SU-DHL-6 (cell line): ENCODE measurements around the gene GET4.

ENCODE experiments used
- H2AFZ ChIP-seq: fragments of 200-600 bp; sonication (generic); 2 replicates; pipeline ENCODE4 v1.6.1; 2014; ENCODE audit warnings: low read depth, mild to moderate bottlenecking, moderate library complexity, mixed read lengths, antibody characterized with exemption, low read length; ENCODE audit not compliant: severe bottlenecking
- H3F3A ChIP-seq: fragments of 200-600 bp; shearing (Covaris generic); 2 replicates; pipeline ENCODE4 v1.6.0; 2016; ENCODE audit warnings: antibody characterized with exemption, mild to moderate bottlenecking; ENCODE audit not compliant: insufficient read depth
- H3K27ac ChIP-seq: fragments of 200-600 bp; sonication (generic); 2 replicates; pipeline ENCODE4 v1.5.1; 2016; ENCODE audit warnings: low read depth, mild to moderate bottlenecking, low read length, moderate library complexity, mixed read lengths
- H3K27me3 ChIP-seq: fragments of 200-600 bp; sonication (generic), shearing (Covaris generic); 2 replicates; pipeline ENCODE4 v1.6.0; 2014; ENCODE audit warnings: mild to moderate bottlenecking, low read length
- H3K36me3 ChIP-seq: fragments of 200-600 bp; sonication (generic); 2 replicates; pipeline ENCODE4 v1.6.1; 2014; ENCODE audit warnings: mild to moderate bottlenecking, low read length, mixed read lengths
- H3K4me2 ChIP-seq: fragments of 300-600, 200-600 bp; shearing (Covaris generic), sonication (generic); 2 replicates; pipeline ENCODE4 v1.6.0; 2014; ENCODE audit warnings: low read length, low read depth, mild to moderate bottlenecking; ENCODE audit not compliant: poor library complexity, severe bottlenecking
- H3K4me3 ChIP-seq: fragments of 200-600 bp; sonication (generic); 2 replicates; pipeline ENCODE4 v1.5.1; 2014; ENCODE audit warnings: antibody characterized with exemption, low read length, mild to moderate bottlenecking, mixed read lengths; ENCODE audit not compliant: insufficient read depth, poor library complexity, severe bottlenecking
- H3K79me2 ChIP-seq: fragments of 200-600 bp; sonication (generic); 2 replicates; pipeline ENCODE4 v1.6.1; 2014; ENCODE audit warnings: mild to moderate bottlenecking, low read length, moderate library complexity; ENCODE audit not compliant: insufficient read depth
- H3K9ac ChIP-seq: fragments of 200-600 bp; sonication (generic); 2 replicates; pipeline ENCODE4 v1.7.0; 2014; ENCODE audit warnings: mild to moderate bottlenecking, low read length
- H3K9me2 ChIP-seq: fragments of 200-600 bp; sonication (generic); replicated peaks from 2 replicates; pipeline ENCODE4 v1.6.1; 2014; ENCODE audit warnings: low read length; ENCODE audit not compliant: insufficient read depth
- H3K9me3 ChIP-seq: fragments of 200-600 bp; sonication (generic); 2 replicates; pipeline ENCODE4 v1.6.1; 2014; ENCODE audit warnings: low read length, mixed read lengths; ENCODE audit not compliant: insufficient read depth
- H4K20me1 ChIP-seq: fragments of 200-600 bp; sonication (generic); 2 replicates; pipeline ENCODE4 v1.6.1; 2014; ENCODE audit warnings: low read depth, mild to moderate bottlenecking, antibody characterized with exemption, low read length, moderate library complexity, mixed read lengths
- CTCF ChIP-seq: fragments of 200-600 bp; sonication (generic); IDR thresholded peaks from one replicate; pipeline ENCODE4 v1.5.1; 2017; ENCODE audit warnings: antibody characterized with exemption, mild to moderate bottlenecking, low read length, moderate library complexity; ENCODE audit not compliant: insufficient read depth, poor library complexity, severe bottlenecking
- EZH2phosphoT487 ChIP-seq: fragments of 200-600 bp; sonication (generic), shearing (Covaris generic); conservative IDR thresholded peaks from 2 replicates; pipeline ENCODE4 v1.6.1; 2018; ENCODE audit warnings: mild to moderate bottlenecking, antibody characterized with exemption, low read length, moderate library complexity, mixed read lengths

The GET4 gene

GRCh38 chr7:876972-877311, 588 bp downstream of the GET4 start:
- H2AFZ ChIP-seq = no peak overlapping the region
- no peaks in the 10 kb centered on the region for H3K27me3 ChIP-seq
- H3K9me2 ChIP-seq = no peaks in the 10 kb centered on the region
- TF ChIP-seq CTCF = no peak
- TF ChIP-seq EZH2phosphoT487 = no peak
- H3K4me2 ChIP-seq = peak overlapping the region; percentile 79
- no peaks in the 10 kb centered on the region for H3K9me3 ChIP-seq
- peak overlapping the region; percentile 87 for H3K4me3 ChIP-seq
- H3F3A ChIP-seq = peaks cover 20% of the 10 kb centered on the region
- H3K9ac ChIP-seq = peak overlapping the region; percentile 80
- peaks cover 7% of the 10 kb centered on the region; the same call in 1 of the 2 replicates for H4K20me1 ChIP-seq
- H3K27ac ChIP-seq = peak overlapping the region; percentile 39
- H3K79me2 ChIP-seq = peaks cover 50% of the 10 kb centered on the region
- no peaks in the 10 kb centered on the region; the same call in 1 of the 2 replicates for H3K36me3 ChIP-seq

GRCh38 chr7:877312-878232, 1.2 kb downstream of the GET4 start:
- H2AFZ ChIP-seq = no peak overlapping the region
- peaks cover 8% of the 10 kb centered on the region; the same call in 1 of the 2 replicates for H4K20me1 ChIP-seq
- peaks cover 56% of the 10 kb centered on the region for H3K79me2 ChIP-seq
- H3K9me3 ChIP-seq = no peaks in the 10 kb centered on the region
- H3K27ac ChIP-seq = peak overlapping the region; percentile 39
- H3K9ac ChIP-seq = peak overlapping the region; percentile 80
- H3K9me2 ChIP-seq = no peaks in the 10 kb centered on the region
- TF ChIP-seq EZH2phosphoT487 (no peak), CTCF (no peak)
- H3K4me2 ChIP-seq = peak overlapping the region; percentile 79
- peaks cover 20% of the 10 kb centered on the region for H3F3A ChIP-seq
- H3K27me3 ChIP-seq = no peaks in the 10 kb centered on the region
- H3K36me3 ChIP-seq = no peaks in the 10 kb centered on the region; the same call in 1 of the 2 replicates
- peak overlapping the region; percentile 87 for H3K4me3 ChIP-seq

- peaks cover 14% of the 10 kb centered on the region for H3F3A ChIP-seq
- H3K27ac ChIP-seq = no peak overlapping the region
- H3K4me3 ChIP-seq = no peak overlapping the region
- H3K27me3 ChIP-seq = no peaks in the 10 kb centered on the region
- no peak for TF ChIP-seq EZH2phosphoT487
- TF ChIP-seq CTCF = no peak
- H3K9me3 ChIP-seq = no peaks in the 10 kb centered on the region
- H4K20me1 ChIP-seq = peaks cover 8% of the 10 kb centered on the region; the same call in 1 of the 2 replicates
- H3K4me2 ChIP-seq = no peak overlapping the region
- H3K9ac ChIP-seq = no peak overlapping the region
- no peaks in the 10 kb centered on the region for H3K9me2 ChIP-seq
- no peaks in the 10 kb centered on the region for H3K36me3 ChIP-seq
- no peak overlapping the region for H2AFZ ChIP-seq
- H3K79me2 ChIP-seq = peaks cover 72% of the 10 kb centered on the region
These were observed 2.7 kb downstream of the GET4 start for GRCh38 chr7:879093-879492.
